Hepatocyte (in vitro differentiated cells): Measurements from ENCODE around the gene GYPC.

Experiments
- CTCF ChIP-seq: fragments of 200-600 bp; sonication (generic); IDR thresholded peaks from 2 replicates; pipeline ENCODE4 v1.5.1; 2016; ENCODE audit warnings: antibody characterized with exemption, mild to moderate bottlenecking; ENCODE audit not compliant: poor library complexity
- EZH2 ChIP-seq: fragments of 200-600 bp; sonication (generic); IDR thresholded peaks from 2 replicates; pipeline ENCODE4 v1.6.1; 2016; ENCODE audit warnings: antibody characterized with exemption, mild to moderate bottlenecking, borderline replicate concordance

GRCh38 chr2:126675637-126676036 is 19.7 kb downstream of the GYPC start:
- no peak for TF ChIP-seq CTCF
- no peak for TF ChIP-seq EZH2
